GM19372 (cell line): ENCODE measurements around the gene TBC1D1.

Experiments
- ATAC-seq: cut with Tn5 transposase; IDR thresholded peaks from one replicate; pipeline ENCODE4 v1.9.1; 2021; ENCODE audit warnings: mild to moderate bottlenecking, low read depth, moderate library complexity; ENCODE audit not compliant: unreplicated experiment

TBC1D1 gene

DNA sequence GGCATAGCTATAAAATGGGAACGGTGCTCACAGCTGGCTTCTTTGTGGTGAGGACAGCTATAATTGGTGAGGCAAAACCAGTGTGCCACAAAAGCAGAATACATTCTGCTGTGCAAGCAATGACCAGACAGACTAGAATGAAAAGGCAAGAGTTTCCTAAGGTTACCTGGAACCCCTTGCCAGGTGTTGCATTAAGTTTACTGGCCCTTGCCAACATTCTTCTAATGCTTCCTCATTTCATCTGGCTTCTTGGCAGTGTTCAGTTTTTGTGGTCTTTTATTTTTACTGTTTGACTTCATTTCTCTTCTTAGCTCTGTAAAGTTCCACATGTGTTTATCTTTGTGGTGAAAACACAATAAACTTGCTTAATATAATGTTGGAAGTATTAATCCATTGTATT, 200.8 kb downstream of the TBC1D1 start:
- ATAC-seq, result no peak

DNA sequence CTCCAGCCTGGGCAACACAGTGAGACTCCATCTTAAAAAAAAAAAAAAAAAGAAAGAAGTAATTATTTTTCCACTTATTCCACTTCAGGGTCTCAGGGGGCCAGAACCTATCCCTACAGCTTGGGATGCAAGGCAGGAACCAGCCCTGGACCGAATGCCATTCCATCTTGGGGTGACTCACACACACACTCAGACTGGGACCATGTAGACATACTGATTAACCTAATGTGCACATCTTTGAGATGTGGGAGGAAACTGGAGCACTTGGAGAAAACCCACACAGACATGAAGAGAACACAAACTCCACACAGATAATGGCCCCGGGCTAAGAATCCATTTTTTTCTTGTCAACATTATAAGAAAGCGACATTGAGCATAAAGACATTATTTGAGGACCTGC, 201.8 kb downstream of the TBC1D1 start:
- ATAC-seq, result no peak

DNA sequence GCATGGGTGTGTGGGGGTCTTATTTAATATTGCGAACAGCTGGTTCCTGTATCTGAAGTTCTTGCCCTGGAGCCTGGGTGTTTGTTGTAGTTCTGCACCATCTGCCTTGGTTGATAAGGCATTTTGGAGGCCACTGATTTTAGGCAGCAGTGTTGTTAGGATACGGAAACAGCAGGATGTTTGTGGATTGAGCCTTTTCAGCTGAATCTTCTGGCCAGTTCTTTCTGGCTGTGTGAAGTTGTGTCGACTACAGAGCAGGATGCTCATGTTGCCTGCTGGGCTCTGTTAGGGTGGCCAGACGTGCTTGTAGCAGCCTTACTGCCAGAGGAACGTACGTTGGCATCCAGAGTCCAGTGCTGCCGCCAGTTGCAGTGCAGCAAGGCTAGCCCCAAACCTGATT, 203.5 kb downstream of the TBC1D1 start:
- no peak for ATAC-seq

DNA sequence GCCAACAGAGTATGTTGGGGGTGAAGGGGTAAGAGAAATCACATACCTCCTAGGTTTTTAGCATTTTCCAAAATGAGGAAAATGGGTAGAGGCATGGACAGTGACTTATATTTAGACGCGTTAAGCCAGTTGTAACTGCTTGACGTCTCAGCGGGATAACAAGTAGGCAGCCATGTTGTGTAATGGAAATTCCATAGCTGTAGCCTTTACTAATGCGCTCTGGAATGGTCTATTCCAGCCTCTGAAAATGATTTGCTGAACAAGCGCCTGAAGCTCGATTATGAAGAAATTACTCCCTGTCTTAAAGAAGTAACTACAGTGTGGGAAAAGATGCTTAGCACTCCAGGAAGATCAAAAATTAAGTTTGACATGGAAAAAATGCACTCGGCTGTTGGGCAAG, 204.8 kb downstream of the TBC1D1 start:
- no peak for ATAC-seq

DNA sequence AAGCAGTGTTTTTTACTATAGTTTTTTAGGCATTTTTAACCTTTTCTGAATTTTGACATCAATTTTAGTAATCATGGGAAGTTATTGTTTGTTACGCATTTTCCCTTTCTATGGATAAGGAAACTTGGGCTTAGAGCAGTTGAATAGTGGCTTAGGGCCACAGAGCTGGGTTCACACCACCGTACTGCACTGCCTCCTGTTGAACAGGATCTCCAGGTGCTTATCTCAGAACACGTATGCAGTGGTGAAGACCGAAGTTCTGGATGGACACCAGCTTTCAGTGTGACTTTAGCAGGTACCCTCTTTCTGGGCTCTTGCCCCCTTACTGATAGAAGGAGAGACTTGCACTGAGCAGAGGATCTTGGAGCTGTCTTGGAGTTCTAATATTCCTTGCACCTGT, 206.9 kb downstream of the TBC1D1 start:
- ATAC-seq, result no peak

DNA sequence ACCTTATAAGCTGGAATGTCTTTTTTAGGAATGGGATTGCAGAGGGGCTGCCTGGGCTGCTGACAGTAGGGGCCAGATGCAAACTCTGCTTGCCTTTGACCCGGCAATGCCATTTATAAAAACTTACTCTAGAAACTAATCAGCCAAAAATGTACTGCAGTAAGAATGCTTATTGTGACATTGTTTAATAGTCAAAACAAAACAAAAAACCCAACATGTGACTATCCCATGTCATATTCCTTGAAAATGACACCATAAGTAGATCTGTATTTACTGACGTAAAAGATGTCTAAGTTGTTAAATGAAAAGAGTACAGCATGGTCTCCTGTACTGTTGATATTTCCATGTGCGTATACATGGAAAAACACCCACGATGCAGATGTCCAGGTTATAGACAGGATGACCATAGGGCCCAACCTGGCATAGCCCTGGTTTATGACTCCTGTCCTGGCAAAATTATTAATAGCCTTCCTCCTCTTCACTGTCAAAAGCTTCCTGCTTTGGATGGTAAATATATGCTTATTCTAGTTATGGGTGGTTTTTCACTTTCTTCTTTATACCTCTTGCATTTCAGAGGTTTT, 208.2 kb downstream of the TBC1D1 start:
- ATAC-seq, result no peak

DNA sequence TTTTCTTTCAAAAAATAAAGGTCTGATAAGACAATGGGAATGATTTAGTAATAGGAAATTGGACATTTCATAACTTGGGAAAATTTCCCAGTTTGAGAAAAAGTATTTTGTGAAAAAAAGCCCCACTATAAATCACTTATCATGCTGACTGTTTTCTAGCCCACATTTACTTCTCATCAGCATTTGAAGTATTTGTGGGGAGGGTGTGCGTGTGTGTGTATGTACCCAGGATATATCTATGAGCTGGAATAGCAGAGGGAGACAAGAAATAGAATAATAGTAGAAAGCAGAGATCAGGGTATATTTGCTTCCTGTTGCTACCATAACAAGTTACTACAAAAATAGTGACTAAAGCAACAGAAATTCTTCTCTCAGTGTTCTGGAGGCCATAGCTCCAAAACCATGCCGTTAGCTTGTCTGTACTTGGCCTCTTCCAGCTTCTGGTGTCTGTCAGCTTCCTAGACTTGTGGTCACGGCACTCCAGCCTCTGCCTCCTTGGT, 209.1 kb downstream of the TBC1D1 start:
- ATAC-seq, result no peak

DNA sequence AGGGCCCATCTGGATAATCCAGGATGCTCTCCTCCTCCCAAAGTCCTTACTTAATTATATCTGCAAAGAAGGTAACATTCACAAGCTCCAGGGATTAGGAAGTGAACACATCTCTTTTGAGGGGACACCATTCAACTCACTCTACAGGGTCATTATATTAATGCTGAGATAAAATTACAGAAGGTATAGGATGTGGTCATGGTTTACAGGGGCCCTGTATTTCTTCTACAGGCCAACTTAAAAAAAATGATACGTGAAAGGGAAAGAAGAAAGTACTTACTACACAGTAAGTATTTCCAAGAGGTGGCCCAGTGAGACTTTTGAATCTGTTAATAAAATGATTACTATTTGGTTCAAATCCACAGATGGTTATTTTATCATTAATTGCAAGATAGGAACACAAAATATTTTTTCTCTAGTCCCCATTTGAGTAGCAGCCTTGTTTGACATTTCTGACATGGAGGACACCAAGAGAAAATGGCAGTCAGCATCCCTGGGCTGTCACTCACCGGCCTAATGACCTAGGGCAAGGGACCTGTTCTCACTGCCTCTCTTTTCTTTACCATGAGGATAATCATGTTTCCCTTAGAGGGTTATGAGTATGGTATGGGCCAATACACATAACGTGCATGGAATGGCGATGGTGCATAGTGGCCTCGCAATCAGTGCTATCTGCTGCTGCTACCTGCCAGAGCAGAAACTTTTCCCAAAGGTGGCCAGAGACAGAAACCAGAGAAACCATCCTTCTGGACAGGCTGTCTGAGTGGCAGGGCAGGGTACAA, 209.8 kb downstream of the TBC1D1 start:
- ATAC-seq, result no peak

DNA sequence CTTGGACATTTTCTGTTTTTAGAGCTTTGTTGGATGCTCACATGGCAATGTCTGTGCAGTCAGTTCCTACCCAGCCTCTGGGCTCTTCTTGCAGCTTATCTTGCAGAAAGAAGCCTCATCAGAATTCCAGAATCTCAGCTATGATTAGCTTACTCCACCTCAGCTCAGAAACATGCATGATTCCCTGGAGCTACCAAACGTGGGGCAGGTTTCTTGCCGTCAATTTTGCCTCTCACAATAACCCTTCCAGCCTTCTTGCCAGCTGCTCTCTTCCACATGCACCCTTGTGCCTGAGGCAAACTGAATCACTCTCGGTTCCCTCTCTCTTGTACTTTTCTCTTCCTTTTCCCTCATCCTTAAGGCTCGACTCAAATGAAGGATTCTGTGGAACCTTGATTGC, 210.7 kb downstream of the TBC1D1 start:
- ATAC-seq, result no peak

DNA sequence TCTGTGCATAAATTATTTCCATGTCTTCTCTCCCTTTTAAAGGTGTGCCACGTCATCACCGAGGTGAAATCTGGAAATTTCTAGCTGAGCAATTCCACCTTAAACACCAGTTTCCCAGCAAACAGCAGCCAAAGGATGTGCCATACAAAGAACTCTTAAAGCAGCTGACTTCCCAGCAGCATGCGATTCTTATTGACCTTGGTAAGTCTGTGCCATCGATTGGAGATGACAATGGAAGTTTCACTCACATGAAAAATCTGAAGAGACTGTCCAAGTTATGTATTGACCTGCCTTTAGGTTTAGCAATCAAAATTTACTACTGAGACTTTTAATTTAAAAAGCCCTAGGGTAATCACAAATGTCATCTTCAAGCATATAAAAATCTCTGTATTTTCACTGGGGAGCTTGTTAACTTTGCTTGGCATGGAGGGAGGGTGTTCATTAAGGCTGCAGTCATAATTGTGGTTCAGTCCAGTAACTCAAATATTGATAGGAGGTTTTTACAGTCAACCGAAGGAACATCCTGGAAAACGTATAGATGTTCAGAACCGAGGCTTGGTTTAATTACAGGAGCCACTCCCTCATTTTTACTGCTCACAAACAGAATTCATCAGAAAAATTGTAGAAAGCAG, 212.2 kb downstream of the TBC1D1 start:
- ATAC-seq, result no peak

DNA sequence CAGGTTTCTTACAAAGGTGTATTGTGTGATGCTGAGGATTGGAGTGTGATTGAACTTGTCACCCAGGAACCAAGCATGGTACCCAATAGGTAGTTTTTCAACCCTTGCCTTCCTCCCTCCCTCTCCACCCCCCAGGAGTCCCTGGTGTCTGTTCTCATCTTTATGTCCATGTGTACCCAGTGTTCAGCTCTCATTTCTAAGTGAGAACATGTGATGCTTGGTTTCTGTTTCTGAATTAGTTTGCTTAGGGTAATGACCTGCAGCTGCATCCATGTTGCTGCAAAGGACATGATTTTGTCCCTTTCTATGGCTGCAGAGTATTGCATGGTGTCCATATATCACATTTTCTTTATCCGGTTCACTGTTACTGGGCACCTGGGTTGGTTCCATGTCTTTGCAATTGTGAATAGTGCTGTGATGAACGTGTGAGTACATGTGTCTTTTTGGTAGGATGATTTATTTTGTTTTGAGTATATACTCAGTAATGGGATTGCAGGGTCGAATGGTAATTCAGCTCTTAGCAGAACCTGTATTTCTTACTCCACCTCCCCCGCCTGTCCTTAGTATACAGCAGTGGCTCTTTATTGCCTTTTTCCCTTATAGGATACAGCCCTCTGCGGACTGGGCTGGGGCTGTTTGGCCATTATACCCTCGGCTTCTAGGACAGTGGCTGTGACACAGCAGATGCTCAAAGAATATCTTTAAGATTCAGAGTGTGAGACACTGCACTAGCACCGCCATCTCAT, 214.8 kb downstream of the TBC1D1 start:
- peak; percentile 73 for ATAC-seq

DNA sequence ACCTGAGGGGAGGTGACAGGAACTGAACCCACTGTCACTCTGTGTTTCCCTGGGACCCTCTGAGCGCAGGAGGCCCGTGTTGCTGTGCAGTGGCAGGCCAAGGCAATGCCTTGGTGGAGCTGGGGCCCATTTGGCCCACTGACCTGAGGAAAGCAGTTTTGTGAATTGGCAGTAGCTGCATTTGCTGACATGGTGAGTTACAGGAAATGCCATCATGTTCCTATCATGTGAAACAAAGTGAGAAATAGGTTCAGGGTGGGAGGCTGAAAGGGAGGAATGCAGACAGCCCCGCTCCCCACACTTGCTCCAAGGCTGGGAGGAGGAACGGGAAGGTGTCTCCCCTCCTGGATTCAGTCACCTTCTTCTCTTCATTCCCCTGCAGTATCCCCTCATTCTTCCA, 215.4 kb downstream of the TBC1D1 start:
- ATAC-seq, result no peak

DNA sequence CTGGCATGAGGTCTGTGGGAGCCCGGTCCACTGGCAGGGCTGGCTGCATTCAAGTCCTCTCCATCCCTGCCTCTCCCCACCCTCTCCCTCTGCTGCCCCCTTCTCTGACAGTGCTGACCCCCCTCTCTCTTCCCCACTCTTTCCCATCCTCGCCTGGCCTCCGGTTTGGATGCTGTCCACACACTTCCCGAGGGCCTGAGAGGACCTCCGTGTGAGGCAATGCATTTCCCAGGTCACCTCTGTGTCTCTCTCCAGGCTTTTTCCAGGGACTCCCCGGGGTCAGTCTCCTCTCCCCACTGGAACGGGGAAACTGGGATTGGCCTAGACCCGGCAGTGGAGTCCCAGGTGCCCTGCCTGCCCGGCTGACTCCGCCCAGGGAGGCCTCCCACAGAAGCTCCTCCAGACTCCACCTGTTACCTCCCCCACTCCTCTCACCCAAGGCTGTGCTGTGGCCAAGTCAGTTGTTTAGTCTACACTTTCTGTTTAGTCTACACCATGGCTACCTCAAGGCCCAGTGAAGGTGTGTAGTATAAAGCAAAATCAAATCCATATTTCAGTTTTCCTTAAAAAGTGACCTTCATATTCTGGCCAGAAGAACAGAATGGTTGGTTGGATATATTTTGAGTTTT, 216.1 kb downstream of the TBC1D1 start:
- no peak for ATAC-seq

DNA sequence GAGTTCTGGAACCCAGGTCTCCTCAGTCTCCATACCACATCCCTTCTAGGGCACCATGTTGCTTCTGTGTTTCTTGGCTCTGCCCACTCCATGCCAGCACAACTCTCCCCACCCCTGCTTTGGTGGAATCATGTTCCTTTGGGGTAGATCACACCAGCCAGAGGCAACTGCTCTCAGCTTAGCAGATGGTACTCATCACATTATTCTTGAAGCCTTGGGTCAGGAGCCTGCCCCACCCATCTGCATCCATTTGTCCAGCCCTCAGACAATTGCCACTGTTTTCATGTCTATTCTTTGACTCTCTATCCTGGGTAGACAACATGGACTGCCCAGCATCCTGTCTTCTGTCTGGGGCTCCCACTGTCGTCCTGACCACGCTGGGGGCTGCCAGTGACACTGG, 216.9 kb downstream of the TBC1D1 start:
- no peak for ATAC-seq

DNA sequence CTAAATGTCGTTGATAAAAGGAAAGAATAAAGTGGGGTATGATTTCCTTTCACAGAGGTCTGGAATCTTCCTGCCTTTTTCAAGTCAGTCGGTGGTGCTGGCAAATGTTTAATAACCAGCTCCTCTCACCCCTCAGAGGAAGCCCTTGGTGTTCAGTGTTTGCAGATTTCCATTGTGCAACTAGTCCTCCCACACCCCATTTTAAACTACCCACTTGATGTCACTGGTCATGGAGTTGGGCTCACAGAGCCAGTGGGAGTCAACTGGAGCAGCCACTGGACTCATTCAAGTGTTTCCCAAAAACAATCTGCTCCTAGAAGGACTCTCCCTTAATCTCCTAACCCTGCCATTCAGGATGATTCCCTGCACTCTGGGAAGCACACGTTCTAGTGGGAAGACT, 218.5 kb downstream of the TBC1D1 start:
- no peak for ATAC-seq

DNA sequence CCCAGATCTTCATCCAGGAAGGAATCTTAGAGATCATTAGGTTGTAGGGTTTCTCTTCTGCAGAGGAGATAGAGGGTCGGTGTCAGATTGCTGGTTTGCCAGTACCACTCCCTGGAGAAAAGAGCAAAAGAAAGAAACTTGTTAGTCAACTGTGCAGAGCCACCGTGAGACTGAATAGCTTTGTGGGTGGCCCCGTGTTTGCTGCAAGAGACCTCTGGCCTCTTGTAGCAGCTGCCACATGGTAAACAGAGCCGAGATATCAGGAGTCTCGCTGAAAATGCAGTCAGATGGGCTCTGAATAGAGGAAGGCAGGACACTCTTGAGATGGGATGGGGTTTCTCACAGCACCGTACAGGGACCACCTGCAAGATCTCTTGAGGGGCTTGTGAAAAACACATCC, 219.0 kb downstream of the TBC1D1 start:
- no peak for ATAC-seq

DNA sequence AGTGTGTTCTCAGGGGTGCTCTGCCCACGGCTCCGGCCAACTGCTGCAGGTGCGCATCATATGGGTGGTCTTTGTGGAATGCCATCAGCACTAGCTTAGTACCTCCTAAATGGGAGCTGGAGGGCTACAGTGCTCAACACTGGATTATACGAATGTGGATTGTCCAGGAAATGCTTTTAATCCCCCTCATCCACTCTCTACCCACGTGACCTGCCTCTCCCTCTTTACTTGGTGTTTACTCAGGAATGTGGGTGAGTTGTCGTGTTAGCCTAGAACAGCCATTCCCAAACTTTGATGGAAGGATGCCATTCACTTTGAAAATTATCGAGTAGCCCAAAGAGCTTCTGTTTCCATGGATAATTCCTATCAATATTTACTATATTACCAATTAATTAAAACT, 220.1 kb downstream of the TBC1D1 start:
- no peak for ATAC-seq

DNA sequence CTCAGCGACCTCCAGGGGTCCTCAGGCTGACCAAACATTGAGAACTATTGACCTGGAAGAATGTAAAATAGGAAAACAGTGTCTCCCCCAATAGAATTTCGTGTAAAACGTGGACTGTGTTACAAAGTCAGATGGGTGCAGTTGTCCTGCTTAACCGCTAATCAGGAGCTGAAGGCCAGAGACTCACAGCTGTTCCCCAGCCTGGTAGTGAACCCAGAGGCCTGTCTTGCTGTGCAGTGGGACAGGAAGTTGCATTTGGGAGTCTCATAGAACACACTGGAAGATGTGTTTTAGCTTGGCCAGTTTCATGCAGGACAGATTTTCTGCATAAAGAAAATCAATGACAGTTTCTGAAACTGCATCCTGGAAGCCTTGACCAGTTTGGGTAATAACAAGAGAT, 220.8 kb downstream of the TBC1D1 start:
- ATAC-seq, result no peak

DNA sequence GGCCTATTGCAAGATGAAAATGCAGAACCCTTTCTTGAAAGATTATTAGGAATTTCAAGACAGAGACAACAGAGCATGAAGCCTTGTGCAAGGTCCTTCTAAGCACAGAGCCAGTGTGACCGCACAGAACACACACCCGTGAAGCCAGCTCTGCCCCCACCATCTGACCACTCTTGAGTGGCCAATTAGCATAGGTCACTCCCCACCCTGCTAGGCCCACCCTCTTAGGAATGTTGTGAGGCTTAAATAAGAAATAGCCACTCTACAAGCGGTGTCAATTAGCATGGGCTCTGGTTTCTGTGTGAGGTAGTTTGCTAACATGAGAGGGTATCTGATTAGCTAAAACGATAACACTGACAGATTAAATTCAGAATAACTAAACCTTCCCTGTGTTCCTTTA, 222.2 kb downstream of the TBC1D1 start:
- ATAC-seq, result no peak

DNA sequence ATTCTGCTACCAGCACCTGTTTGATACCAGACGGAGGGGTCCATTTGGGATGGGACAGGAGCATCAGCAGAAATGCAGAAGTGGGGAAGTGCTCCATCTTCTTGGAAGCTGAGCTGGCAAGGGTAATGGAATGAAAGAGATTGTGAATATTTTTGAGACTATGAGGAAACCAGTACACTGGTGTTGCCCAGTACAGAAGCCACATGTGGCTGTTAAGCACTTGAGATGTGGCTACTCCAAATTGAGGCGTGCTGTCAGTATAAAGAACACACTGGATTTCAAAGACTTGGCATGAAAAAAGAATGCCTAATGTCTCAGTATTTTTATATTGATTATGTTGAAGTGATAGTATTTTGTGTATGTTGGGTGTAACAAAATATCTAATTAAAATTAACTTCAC, 222.7 kb downstream of the TBC1D1 start:
- no peak for ATAC-seq
